Measurements from ENCODE around the gene CGNL1.

The CGNL1 gene

GRCh38 chr15:57375827-57376695 is at the start of gene CGNL1:
Gene CGNL1, plus strand, starts transcription at chr15:57376505. Its CDS starts 61,495 bp downstream, at chr15:57438000.
- DNase-seq (ENCODE audit: low read depth): no peak

- DNase-seq (ENCODE audit: low read depth): no peak
Measured at GRCh38 chr15:57327985-57328471, 48.3 kb upstream of the CGNL1 start.

GRCh38 chr15:57328479-57328878 is 47.8 kb upstream of the CGNL1 start:
- DNase-seq (ENCODE audit: low read depth): no peak

GRCh38 chr15:57328897-57329296 is 47.4 kb upstream of the CGNL1 start:
- DNase-seq (ENCODE audit: low read depth): no peak

- DNase-seq (ENCODE audit: low read depth): no peak
Measured at GRCh38 chr15:57329582-57330367, 46.5 kb upstream of the CGNL1 start.

- no peak for DNase-seq (ENCODE audit: low read depth)
Measured at GRCh38 chr15:57330619-57331340, 45.5 kb upstream of the CGNL1 start.

- no peak for DNase-seq (ENCODE audit: low read depth)
Measured at GRCh38 chr15:57332326-57332725, 44.0 kb upstream of the CGNL1 start.

GRCh38 chr15:57333487-57333886 is 42.8 kb upstream of the CGNL1 start:
- DNase-seq (ENCODE audit: low read depth): no peak

- DNase-seq (ENCODE audit: low read depth): no peak
Measured at GRCh38 chr15:57334257-57334656, 42.0 kb upstream of the CGNL1 start.

- DNase-seq (ENCODE audit: low read depth): no peak
Measured at GRCh38 chr15:57335293-57335715, 41.0 kb upstream of the CGNL1 start.

- DNase-seq (ENCODE audit: low read depth): no peak
Measured at GRCh38 chr15:57335719-57336118, 40.6 kb upstream of the CGNL1 start.

GRCh38 chr15:57337868-57338411 is 38.4 kb upstream of the CGNL1 start:
- no peak for DNase-seq (ENCODE audit: low read depth)

GRCh38 chr15:57339321-57339720 is 37.0 kb upstream of the CGNL1 start:
- no peak for DNase-seq (ENCODE audit: low read depth)

GRCh38 chr15:57340682-57341259 is 35.5 kb upstream of the CGNL1 start:
- no peak for DNase-seq (ENCODE audit: low read depth)

GRCh38 chr15:57343048-57343447 is 33.3 kb upstream of the CGNL1 start:
- no peak for DNase-seq (ENCODE audit: low read depth)

- no peak for DNase-seq (ENCODE audit: low read depth)
Measured at GRCh38 chr15:57343498-57343897, 32.8 kb upstream of the CGNL1 start.

GRCh38 chr15:57344282-57344681 is 32.0 kb upstream of the CGNL1 start:
- no peak for DNase-seq (ENCODE audit: low read depth)

- DNase-seq (ENCODE audit: low read depth): no peak
Measured at GRCh38 chr15:57345584-57345983, 30.7 kb upstream of the CGNL1 start.

GRCh38 chr15:57348081-57348480 is 28.2 kb upstream of the CGNL1 start:
- no peak for DNase-seq (ENCODE audit: low read depth)

GRCh38 chr15:57352535-57353316 is 23.6 kb upstream of the CGNL1 start:
- no peak for DNase-seq (ENCODE audit: low read depth)

- no peak for DNase-seq (ENCODE audit: low read depth)
Measured at GRCh38 chr15:57353317-57353804, 22.9 kb upstream of the CGNL1 start.

Measured in activated gamma-delta T cell treated with anti-CD3 and anti-CD28 coated beads, Interleukin-2, amount 50 U/mL, for 16 hours (primary cell).